Activated naive CD4-positive, alpha-beta T cell treated with anti-CD3 and anti-CD28 coated beads, Interleukin-2, amount 10 ng/mL, durations not matched to agents 7 days and 5 days (primary cell): ENCODE data around the gene C1QTNF12.

ENCODE experiments used
- CTCF ChIA-PET: fragments of 350-600 bp; sonication (Branson Sonifier 250); formaldehyde crosslinking; loops from one replicate; lab custom pipeline; 2021; ENCODE audit warnings: antibody characterized with exemption; lab: Charles Lee
- DNase-seq: peaks from one replicate; pipeline ENCODE4 v3.0.0-alpha.2; 2020
- H3K27ac Mint-ChIP-seq: one replicate; pipeline ENCODE4 v1.8.0; 2021; ENCODE audit warnings: mild to moderate bottlenecking, moderate library complexity, mixed read lengths
- H3K27me3 Mint-ChIP-seq: one replicate; pipeline ENCODE4 v1.8.0; 2021; ENCODE audit warnings: mild to moderate bottlenecking, mixed read lengths
- H3K36me3 Mint-ChIP-seq: one replicate; pipeline ENCODE4 v1.8.0; 2021; ENCODE audit warnings: mixed read lengths
- H3K4me1 Mint-ChIP-seq: one replicate; pipeline ENCODE4 v1.8.0; 2021; ENCODE audit warnings: mixed read lengths
- H3K4me3 Mint-ChIP-seq: one replicate; pipeline ENCODE4 v1.8.0; 2021; ENCODE audit warnings: mild to moderate bottlenecking, moderate library complexity, mixed read lengths
- H3K9me3 Mint-ChIP-seq: one replicate; pipeline ENCODE4 v1.8.0; 2021; ENCODE audit warnings: mixed read lengths

C1QTNF12 gene, protein sequence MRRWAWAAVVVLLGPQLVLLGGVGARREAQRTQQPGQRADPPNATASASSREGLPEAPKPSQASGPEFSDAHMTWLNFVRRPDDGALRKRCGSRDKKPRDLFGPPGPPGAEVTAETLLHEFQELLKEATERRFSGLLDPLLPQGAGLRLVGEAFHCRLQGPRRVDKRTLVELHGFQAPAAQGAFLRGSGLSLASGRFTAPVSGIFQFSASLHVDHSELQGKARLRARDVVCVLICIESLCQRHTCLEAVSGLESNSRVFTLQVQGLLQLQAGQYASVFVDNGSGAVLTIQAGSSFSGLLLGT

DNA sequence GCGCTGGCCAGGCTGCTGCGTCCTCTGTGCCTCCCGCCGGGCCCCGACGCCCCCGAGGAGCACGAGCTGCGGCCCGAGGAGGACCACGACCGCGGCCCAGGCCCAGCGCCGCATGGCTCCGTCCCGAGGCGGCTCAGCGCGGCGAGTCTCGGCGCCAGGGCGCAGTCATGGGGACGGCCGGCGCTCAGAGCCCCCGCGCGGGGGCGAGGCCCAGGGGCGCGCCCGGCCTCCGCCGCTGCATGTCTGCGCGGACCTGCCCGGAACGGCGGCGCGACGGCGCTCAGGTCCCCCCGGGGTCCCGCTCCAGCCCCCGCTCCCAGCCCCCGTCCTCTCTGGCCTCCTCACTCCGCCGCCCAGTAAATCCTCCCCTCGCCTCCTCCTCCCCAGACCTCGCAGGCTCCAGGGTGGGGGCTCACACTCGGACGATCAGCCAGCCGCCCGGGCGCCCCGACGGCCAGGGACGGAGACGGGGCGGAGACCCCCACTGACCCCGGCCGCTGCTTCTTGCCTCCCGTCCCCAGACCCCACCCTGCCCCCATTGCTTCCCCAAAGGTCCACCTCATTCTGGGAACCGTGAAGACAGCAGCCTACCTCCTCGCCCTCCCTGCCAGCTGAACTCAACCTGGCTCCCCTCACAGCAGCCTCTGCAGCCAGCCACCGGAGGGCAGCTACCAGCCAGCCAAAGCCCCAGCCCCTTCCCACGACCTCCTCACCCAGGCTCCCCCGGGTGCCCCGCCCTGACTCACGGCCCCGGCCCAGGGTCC lies at the start of gene C1QTNF12:
Gene C1QTNF12, minus strand, starts transcription at position 146 of the 764 bp plus-strand sequence. Its CDS starts 32 bp downstream, at position 114.
- H3K9me3 Mint-ChIP-seq, result no peaks in the 10 kb centered on the region
- peaks cover 2% of the 10 kb centered on the region for H3K36me3 Mint-ChIP-seq
- peaks cover 16% of the 10 kb centered on the region for H3K4me1 Mint-ChIP-seq
- H3K4me3 Mint-ChIP-seq, result no peak within 1 kb of the TSS
- no peak for DNase-seq
- H3K27ac Mint-ChIP-seq, result no peak within 1 kb of the TSS
- peaks cover 37% of the 10 kb centered on the region for H3K27me3 Mint-ChIP-seq
- CTCF ChIA-PET, result no interaction called here

DNA sequence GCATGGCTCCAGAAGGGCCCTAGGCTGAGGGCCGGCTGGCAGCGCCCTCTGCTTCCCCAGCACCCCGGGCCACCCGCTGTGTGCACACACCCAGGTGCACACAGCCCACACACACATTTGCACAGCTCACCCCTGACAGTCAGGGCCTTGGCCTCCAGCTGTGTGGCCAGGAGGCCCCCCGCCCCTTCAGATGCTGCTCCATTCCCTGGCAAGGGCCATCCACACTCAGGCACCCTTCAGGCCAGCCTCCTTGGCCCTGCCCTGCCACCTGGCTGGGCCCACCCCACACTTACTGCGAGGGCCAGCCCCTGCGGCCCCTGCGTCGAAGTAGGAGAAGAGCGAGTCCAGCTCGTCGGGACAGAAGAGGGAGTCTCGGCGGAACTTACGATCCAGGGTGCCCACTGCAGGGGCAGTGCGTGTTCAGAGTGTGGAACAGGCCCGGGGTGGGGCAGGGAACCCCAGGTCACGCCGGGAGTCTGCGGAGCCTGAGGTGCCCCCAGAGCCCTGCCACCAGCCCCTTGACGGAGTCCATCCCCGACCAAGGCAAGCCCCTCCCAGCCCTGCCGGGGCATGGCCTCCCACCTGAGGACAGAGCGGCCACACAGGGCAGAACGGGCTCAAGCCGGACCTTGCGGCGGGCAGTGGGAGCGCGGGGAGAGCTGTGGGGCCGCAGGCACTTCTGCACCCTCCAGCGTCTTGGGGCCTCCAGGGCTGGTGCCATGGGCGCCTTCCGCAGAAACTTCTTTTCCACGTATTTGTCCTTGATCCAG lies 48.8 kb upstream of the C1QTNF12 start:
- Mint-ChIP-seq H3K9me3 (no peaks in the 10 kb centered on the region), H3K4me1 (no peaks in the 10 kb centered on the region), H3K27me3 (no peaks in the 10 kb centered on the region), H3K27ac (no peak overlapping the region), H3K4me3 (no peak overlapping the region), H3K36me3 (peaks cover 3% of the 10 kb centered on the region)
- CTCF ChIA-PET, result interaction anchor here (0.9 to 1.1 kb wide), 2 partner anchors 10 to 173 kb away, joined by 3 to 4 read pairs; no protein-coding TSS in a partner anchor
- no peak for DNase-seq

DNA sequence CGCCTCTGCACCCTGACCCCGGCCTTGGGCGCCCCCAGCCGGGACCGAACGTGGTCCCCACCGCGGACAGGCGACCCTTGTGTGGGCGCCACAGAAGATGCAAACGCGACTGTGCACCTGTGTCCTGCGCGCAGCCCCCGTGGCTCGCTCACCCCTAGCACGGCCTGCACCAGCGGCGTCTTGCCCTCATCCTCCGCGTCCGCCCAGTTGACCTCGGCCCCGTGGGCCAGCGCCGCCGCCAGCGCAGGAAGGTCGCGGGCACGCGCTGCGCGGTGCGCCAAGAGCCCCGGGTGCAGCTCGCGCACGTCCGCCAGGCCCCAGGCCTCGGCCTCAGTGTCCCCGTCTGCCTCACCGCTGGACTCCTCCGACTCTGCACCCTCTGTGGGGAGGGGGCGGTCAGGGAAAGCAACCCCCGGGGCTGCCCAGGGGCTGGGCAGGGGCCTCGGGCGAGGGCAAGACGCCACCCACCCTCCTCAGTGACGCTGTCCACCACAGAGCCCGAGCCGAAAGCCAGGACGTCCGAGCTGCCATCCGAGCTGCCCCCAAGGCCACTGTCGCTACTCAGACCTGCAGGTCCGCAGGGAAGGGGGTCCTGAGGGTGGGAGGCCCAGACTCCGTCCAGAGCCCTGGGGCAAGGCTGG lies 47.8 kb upstream of the C1QTNF12 start:
- H3K9me3 Mint-ChIP-seq, result peaks cover 2% of the 10 kb centered on the region
- no peaks in the 10 kb centered on the region for H3K4me1 Mint-ChIP-seq
- H3K36me3 Mint-ChIP-seq, result peaks cover 5% of the 10 kb centered on the region
- CTCF ChIA-PET, result interaction anchor here (1.0 kb wide), 1 partner anchor 172 kb away, joined by 3 read pairs; no protein-coding TSS in a partner anchor
- no peak for DNase-seq
- no peak overlapping the region for H3K27ac Mint-ChIP-seq
- no peak overlapping the region for H3K4me3 Mint-ChIP-seq
- H3K27me3 Mint-ChIP-seq, result no peaks in the 10 kb centered on the region

DNA sequence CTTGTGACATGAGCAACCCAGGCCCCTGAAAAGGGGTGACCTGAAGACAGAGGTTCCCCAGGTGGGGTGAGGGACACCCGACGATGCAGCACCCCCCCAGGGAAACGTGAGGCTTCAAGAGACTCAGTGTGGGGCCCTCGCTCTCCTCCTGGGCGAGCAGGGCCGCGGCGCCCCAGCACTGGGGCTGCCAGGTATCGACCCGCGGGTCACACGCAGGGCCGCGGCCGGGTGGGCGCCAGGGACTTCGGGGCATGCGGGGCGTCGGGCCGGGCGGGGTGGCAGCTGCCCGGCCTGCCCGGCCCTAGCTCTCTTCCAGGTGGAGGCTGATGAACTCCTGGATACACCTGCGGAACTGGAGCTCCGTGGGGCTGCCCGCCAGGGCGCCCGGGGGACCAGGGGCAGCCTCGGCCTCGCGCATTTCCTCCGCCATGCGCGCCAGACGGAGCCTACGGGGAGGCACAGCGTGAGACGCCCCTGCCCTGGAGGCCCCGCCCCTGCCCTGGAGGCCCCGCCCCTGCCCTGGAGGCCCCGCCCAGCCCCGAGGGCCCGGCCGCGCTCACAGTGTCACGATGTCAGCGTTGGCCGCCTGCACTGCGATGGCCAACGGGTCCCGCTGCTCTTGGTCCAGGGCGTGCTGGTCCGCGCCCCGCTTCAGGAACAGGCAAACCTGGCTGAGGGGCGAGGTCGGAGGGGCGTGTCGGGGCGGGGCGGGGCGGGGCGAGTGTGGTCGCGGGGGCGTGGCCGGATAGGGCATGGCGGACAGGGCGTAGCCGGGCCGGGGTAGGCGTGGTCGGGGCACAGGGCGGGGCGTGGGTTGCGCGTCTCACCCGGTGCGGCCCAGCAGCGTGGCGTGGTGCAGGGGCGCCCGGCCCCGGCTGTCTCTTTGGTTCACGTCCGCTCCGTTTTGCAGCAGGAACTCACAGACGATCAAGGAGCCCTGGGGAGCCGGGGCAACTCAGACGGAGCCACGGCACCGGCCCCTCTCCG lies 47.0 kb upstream of the C1QTNF12 start:
- Mint-ChIP-seq H3K27ac (no peak overlapping the region), H3K4me3 (no peak overlapping the region), H3K9me3 (peaks cover 2% of the 10 kb centered on the region), H3K27me3 (no peaks in the 10 kb centered on the region), H3K36me3 (peaks cover 5% of the 10 kb centered on the region), H3K4me1 (no peaks in the 10 kb centered on the region)
- DNase-seq, result no peak
- CTCF ChIA-PET, result interaction anchor here (1.0 to 1.7 kb wide), 2 partner anchors 8 to 171 kb away, joined by 3 to 5 read pairs; no protein-coding TSS in a partner anchor

DNA sequence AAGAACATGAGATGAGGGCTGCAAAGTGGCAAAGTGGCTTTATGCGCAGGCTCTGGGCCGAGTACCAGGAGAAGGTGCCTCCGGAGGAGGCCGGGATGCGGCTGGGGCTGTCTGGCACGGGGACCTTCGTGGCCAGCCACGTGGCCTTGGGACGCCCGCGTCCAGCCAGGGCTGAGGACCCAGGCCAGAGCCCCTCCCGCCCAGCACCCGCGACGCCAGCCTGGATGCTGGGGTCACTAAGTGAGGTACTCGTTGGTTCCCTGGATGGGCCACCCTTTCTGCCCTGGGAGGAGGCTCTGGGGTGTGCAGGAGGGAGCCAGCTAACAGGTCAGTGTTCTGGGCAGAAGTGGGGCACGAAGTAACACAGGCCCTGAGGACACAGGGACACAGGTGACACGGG lies 46.3 kb upstream of the C1QTNF12 start:
- CTCF ChIA-PET, result interaction anchor here (1.7 kb wide), 1 partner anchor 8 kb away, joined by 5 read pairs; no protein-coding TSS in a partner anchor
- no peak for DNase-seq

DNA sequence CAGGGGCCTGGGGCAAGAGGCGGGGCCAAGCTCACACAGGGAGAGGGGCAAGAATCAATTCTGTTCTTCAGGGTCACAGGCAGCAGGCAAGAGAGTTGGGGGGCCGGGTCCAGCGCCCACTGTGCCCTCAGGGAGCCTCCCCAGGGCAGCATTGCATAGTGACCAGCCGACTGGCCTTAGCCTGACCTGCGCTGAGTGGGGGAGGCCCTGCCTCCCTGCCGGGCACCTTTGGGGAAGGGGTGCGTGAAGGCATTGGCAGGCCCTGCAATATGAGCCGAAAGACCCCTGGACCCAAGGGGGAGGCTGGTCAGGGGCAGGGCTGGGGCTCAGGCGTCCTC lies 45.9 kb upstream of the C1QTNF12 start:
- CTCF ChIA-PET, result interaction anchor here (0.6 to 2.8 kb wide), 8 partner anchors 9 to 309 kb away, joined by 3 to 49 read pairs (median 4); no protein-coding TSS in a partner anchor
- Mint-ChIP-seq H3K4me1 (no peaks in the 10 kb centered on the region), H3K27me3 (no peaks in the 10 kb centered on the region), H3K9me3 (peaks cover 2% of the 10 kb centered on the region), H3K36me3 (peaks cover 3% of the 10 kb centered on the region), H3K27ac (no peak overlapping the region), H3K4me3 (no peak overlapping the region)
- no peak for DNase-seq

More for the DNA sequence above, 46.3 kb upstream of the C1QTNF12 start:
- Mint-ChIP-seq H3K27ac (no peak overlapping the region), H3K27me3 (no peaks in the 10 kb centered on the region), H3K4me1 (no peaks in the 10 kb centered on the region), H3K36me3 (peaks cover 3% of the 10 kb centered on the region), H3K9me3 (peaks cover 2% of the 10 kb centered on the region), H3K4me3 (no peak overlapping the region)

DNA sequence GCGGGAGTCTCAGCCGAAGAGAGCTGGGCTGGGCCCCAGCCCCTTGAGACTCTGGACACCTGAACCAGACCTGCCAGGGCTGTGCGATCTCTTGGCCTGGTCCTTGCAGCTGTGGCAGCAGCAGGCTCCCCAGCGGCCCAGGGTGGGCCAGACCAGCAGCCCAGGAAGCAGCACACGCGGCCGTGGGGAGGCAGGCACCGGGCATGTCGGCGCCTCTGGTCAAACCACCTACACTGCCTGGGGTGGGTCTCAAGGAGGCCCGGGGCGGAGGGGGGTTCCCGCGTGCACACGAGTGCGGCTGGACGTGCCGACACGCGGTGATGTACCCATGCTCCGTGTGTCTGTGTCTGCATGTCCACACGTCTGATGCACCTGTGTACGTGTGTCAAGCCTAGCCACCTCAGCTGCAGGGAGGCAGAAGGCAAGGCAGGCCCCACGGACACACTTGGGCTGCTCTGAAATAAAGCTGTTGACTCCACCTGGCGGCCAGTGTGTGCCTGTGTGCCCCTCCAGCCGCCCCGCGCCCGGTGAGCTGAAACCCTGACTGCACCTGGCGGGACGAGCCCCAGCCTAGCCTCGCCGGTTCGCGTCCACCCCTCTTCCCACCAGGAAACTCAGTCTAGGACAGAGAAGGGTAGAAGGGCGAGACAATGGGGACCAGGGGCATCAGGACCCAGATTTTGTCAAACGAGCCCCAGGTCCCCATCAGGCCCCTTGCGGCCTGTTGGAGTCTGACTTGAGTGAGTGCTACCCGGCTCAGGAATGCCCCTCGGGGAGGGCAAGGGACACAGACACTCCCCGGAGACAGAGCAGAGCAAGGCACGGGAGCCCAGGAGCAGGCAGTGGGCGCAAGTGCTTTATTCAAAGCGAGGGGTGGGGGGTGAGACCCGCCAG lies 45.3 kb upstream of the C1QTNF12 start:
- Mint-ChIP-seq H3K4me3 (no peak overlapping the region), H3K9me3 (peaks cover 2% of the 10 kb centered on the region), H3K27me3 (no peaks in the 10 kb centered on the region), H3K36me3 (peaks cover 3% of the 10 kb centered on the region), H3K27ac (no peak overlapping the region), H3K4me1 (no peaks in the 10 kb centered on the region)
- DNase-seq, result peak; percentile 79
- CTCF ChIA-PET, result interaction anchor here (0.6 to 2.8 kb wide), 10 partner anchors 8 to 309 kb away, joined by 3 to 49 read pairs (median 4); no protein-coding TSS in a partner anchor

DNA sequence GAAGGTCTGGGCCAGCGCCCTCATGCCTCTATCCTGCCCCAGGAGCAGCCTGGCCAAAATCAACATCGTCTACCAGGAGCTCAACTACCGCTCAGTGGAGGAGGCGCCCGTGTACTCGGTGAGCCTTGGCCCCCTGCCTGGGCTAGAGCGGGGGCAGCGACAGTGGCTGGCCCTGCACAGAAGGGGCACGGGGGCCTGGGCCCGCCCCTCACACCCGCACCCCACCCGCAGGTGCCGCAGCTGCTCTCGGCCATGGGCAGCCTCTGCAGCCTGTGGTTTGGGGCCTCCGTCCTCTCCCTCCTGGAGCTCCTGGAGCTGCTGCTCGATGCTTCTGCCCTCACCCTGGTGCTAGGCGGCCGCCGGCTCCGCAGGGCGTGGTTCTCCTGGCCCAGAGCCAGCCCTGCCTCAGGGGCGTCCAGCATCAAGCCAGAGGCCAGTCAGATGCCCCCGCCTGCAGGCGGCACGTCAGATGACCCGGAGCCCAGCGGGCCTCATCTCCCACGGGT lies 44.6 kb upstream of the C1QTNF12 start:
- CTCF ChIA-PET, result interaction anchor here (1.1 to 2.8 kb wide), 5 partner anchors 9 to 308 kb away, joined by 3 to 49 read pairs (median 6); no protein-coding TSS in a partner anchor
- Mint-ChIP-seq H3K4me3 (no peak overlapping the region), H3K4me1 (no peaks in the 10 kb centered on the region), H3K36me3 (peaks cover 3% of the 10 kb centered on the region), H3K9me3 (peaks cover 2% of the 10 kb centered on the region), H3K27ac (no peak overlapping the region), H3K27me3 (no peaks in the 10 kb centered on the region)
- no peak for DNase-seq

DNA sequence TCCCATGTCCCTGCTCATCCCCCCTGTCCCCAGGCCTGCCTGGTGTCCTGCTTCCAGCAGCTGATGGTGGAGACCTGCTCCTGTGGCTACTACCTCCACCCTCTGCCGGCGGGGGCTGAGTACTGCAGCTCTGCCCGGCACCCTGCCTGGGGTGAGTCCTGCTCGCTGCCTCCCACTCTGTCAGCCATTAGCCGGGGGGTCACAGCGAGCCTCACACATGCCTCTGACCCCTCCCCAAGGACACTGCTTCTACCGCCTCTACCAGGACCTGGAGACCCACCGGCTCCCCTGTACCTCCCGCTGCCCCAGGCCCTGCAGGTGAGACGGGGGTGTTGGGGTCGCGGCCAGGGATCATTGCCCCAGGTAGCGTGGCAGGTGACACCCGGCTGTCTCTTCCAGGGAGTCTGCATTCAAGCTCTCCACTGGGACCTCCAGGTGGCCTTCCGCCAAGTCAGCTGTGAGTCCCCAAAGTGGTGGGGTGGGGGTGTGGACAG lies 43.8 kb upstream of the C1QTNF12 start:
- Mint-ChIP-seq H3K4me1 (no peaks in the 10 kb centered on the region), H3K27ac (peak overlapping the region; percentile 33), H3K27me3 (no peaks in the 10 kb centered on the region), H3K4me3 (no peak overlapping the region), H3K36me3 (peaks cover 3% of the 10 kb centered on the region), H3K9me3 (peaks cover 2% of the 10 kb centered on the region)
- DNase-seq, result peak; percentile 70
- CTCF ChIA-PET, result interaction anchor here (0.9 to 2.8 kb wide), 5 partner anchors 10 to 307 kb away, joined by 3 to 49 read pairs (median 4); no protein-coding TSS in a partner anchor

DNA sequence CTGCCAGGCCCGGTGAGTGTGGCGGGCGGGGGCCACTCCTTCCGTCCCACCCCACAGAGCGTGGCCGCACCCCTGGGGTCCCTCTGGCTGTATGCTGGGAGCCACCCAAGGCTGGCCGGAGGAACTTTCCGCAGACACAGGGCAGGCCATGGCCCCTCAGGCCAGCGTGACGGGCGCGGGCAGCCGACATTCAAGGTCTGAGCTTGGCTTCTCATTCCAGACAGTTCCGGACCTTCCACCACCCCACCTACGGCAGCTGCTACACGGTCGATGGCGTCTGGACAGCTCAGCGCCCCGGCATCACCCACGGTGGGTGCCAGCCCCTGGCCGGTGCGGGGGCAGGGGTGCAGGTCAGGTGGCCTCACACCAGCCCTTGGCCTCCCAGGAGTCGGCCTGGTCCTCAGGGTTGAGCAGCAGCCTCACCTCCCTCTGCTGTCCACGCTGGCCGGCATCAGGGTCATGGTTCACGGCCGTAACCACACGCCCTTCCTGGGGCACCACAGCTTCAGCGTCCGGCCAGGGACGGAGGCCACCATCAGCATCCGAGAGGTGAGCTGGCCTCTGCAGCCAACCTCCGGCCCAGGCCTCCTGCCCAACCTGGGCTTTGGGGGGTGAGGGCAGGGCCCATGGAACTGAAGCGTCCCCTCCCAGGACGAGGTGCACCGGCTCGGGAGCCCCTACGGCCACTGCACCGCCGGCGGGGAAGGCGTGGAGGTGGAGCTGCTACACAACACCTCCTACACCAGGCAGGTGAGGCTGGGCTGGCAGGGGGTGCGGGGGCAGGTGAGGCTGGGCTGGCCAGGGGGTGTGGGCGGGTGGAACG lies 41.0 kb upstream of the C1QTNF12 start:
- no peak for DNase-seq
- Mint-ChIP-seq H3K9me3 (peaks cover 2% of the 10 kb centered on the region), H3K4me3 (no peak overlapping the region), H3K27ac (no peak overlapping the region), H3K4me1 (no peaks in the 10 kb centered on the region), H3K36me3 (peaks cover 3% of the 10 kb centered on the region), H3K27me3 (peaks cover 7% of the 10 kb centered on the region)
- CTCF ChIA-PET, result no interaction called here
